NOMO-1 treated with dmso at 0.1 percent for 144 hours (cell line): Measurements from ENCODE around the gene FOXD3.

ENCODE experiments used
- DNase-seq: peaks from one replicate; lab custom pipeline; 2025; ENCODE audit not compliant: unreplicated experiment; lab: John Stamatoyannopoulos, UW

Gene FOXD3

DNA sequence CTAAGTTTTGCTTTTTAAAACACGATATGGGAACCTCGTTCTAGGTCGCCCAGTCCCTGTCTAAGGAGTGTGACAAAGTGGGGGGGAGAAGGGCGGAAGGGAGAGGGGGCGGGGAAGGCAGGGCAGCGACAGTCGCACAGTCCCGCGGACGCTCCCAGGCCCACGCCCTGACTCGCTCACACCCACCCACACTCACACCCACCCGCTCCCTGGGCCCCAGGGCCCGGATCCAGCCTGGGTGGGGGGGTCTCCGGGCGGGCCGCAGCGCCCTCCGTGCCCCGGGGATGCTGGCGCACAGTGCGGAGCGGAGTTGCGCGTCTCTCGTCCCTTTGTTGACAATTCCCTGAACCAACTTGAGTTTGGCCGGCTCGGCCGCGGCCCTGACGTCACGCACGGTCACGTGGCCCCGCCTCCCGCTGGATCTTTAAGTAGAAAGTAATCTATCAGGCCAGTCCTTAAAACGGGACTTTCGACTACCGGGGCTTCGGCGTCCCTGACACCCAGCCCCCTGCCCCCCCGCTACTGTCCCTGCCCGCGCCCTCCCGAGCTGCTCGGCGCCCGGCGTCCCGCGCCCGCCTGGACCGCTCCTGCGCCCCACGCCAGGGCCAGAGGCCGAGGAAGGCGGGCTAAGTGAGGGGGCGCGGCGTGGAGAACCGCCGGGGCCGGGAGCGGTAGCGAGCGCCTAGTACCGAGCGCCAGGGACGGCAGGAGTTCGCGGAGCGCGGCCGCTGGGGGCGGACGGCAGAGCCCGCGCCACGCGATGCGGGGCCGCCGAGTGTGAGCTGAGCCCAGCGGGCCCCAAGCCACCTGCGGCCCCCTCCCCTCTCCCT, at the start of gene FOXD3:
TSS of gene FOXD3 (plus strand) at position 454 of the 830 bp plus-strand sequence. CDS start 492 bp downstream, outside the sequence.
- DNase-seq: no peak

DNA sequence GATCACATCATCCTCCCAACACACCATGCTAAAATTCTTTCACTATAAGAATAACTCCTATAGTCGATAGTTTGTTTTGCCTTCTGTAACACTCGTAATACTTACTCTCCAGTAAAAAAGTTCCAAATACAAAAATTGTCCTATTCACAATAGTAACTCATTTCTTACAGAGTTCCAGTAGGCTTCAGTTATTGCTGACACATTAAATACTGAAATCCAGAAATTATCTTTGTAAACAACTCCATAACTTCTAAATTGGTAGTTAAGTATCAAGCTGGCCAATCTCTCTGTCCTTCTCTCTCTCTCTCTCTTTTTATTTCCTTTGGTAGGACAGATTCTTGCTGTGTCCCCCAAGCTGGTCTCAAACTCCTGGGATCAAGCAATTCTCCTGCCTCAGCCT, 49.6 kb upstream of the FOXD3 start:
- no peak for DNase-seq

DNA sequence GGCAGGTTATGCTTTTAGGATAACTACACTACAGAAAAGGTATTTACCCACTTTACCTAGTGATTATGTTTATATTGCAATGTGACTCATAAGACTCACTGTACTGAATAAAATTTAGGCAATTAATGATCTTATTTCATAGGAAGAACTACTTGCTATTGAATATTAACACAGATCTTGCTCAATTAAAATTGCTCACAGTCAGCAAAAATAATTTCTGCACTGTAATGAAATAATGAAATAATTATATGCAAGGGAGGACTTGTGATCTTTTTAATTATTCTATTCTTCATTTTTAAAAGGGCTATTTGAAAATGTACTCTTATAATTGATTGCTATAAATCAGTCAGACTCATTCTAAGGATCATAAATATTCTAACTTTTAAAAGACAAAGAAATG, 48.0 kb upstream of the FOXD3 start:
- no peak for DNase-seq

DNA sequence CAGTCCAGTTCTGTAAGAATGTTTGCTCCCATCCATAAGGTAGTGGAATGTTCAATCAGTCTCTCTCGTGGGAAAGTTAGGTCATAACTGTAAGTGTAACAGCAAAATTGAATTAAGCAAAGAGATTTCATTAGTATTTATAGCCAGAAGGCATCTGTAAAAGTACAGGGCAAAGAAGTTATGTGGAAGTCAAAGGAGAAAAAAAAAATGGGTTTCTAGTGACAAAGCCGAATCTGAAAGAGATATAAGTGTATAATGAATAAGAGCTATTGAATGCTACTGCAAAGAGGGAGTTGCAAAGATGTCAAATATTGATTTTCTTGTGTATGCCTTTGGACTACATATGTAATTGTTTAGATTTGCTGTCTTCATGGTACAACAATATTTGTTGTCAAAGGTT, 47.4 kb upstream of the FOXD3 start:
- DNase-seq: no peak

DNA sequence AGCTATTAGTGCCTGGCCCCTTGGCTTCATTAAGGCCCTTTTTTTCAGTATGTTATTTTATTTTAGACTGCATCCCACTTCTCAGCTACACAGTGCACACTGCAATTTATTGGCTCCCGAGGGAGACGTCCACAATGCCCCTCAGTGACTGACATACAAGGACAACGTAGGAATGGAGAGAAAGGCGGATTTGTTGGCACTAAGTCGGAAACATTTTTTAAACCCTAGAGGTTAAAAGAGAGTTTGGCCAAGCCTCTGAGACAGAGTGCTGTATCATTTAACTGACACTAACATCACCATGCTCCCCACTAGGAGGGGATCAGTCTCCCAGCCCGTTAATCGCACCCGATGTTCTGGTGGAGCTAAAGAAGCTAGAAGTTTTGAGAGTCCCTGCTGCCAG, 45.7 kb upstream of the FOXD3 start:
- DNase-seq: no peak

DNA sequence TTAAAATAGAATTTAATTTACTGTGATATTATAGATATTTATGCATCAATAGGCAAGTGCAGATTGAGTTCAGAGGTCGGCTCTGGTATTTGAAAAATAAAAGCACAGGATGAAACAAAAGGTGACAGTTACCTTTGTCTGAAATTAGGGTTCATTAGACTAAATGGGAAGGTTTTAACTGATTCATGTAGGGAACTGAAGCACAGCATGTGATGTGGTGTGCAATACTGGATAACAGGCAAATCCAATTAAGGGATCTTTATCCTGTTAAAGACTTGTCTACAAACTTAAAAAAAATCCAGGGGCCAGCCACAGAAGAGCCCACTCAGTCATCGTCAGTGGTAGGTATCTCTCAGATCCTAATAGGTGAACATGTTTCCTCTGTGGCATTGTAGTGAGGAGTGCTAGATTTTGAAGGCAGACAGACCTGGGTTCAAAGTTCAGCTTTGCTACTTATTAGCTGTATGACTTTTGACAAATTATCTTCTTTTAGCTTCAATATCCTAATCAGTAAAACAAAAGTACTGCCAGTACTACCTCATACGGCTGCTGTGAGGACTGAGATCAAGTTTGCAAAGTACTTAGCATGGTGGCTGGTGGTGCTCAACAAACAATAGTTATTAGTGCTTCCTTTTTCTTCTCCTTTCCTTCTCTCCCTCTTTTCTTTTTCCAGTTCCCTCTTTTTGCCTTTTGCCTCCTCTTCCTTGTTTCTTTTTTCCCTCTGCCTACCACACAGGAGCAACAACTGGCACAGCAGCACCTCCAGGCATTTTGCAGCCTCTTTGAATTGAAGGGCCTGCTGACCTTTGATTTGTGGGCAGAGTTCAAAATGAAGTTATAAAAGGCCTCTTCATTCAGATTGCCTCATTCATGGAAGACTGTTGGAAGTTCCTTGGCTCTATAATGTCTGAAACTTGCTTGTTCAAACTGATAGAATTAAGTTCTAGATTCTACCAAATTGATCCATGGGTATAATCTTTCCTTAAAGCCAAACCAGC, 44.9 kb upstream of the FOXD3 start:
- no peak for DNase-seq

DNA sequence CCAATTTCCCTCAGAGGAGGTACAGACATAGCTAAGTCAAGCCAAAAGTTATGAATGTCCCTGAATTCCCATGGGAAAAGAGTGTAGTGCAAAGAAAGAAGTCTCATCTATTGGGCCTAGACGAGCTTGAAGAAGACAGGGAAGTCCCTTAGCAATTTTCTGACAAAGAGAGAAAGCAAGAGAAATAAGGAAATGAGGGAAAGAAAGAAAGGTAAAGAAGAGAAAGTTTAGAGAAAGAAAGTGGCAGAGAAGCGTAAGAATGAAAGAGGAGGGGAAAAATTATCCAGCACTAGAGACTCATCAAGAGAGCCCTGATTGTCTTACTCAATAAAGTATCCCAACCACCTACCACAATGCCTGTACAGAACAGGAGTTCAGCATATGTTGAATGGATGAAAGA, 40.6 kb upstream of the FOXD3 start:
- no peak for DNase-seq

DNA sequence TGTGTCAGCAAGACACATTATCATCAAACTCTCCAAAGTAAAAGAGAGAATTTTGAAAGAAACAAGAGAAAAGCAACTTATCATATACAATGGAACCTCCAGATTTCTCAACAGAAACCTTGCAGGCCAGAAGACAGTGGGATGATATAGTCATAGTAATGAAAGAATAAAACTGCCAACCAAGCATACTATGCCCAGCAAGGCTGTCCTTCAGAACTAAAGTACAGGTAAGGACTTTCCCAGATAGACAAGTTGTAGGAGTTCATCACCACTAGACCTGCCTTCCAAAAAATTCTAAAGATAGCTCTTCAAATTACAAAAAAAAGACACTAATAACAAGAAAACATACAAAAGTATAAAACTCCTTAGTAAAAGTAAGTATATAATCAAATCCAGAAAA, 33.2 kb upstream of the FOXD3 start:
- no peak for DNase-seq

DNA sequence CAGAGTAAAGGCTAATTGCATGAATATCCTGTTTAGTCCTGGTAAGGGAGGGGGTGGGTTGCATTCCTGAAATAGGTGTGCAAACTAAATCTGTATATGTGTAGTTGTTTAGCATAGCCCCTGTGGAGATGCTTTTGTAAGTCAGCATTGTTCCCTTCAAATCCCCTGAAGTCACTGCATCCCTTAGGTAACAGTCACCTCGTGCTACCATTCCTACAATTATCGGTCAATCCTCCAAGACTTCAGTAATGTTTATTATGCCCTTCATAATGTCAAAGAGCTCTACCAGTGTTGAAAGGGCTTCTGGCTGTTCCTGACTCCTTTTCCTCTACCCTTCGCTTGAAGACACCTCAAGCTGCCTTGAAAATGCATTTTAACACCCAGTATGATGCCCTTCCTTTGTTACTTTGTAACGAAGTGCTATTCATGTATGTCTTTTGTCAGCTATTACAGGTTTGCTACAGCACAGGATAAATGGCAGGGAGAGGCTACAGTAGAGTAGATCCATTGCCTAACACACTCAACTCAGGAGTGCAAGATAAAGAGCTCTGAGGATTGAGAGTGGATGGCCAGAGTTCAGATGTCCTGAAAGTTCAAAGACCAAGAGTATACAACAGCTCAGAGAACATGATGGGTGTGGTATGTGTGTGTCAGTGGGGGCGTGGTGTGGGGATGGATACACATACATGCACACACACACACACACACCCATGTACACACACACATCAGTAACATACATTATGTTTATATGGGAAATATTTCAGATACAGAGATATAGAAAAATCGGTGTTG, 27.4 kb upstream of the FOXD3 start:
- DNase-seq: no peak

DNA sequence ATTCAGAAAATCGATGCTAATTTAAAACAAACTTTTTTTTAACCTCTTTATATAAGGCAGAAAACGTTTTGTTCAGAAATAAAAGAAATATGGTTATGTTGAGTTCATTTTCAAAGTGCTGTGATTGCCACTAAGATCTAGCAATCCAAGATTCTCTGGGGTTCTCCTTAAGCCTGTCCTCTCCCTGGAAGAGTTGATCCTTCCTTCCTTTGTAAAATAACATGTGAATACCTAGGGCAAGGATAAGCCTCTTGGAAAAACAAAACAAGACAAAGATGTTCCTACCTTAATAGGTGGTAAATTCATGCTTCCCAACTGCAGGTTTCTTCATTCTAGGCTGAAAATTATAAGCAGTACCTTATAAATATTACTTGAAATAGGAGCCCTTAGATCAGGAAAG, 18.0 kb upstream of the FOXD3 start:
- DNase-seq: no peak

DNA sequence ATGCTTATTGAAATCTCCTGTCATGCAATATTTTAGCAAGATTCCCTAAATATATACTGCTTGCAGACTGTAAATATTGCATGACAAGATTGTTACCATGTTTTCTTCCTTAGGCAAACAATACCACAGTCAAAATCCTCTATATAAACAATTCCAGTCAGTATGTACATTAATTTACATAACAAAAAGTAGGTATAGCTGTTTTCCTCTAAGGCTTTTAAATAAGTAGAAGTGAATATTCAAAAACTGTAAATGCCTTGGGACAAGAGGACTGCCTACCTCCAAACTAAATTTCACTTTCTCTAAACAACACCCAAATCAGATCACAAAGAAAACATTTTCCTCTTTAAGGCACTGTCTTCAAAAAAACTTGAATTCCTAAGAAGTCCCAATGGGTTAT, 17.3 kb upstream of the FOXD3 start:
- DNase-seq: no peak

DNA sequence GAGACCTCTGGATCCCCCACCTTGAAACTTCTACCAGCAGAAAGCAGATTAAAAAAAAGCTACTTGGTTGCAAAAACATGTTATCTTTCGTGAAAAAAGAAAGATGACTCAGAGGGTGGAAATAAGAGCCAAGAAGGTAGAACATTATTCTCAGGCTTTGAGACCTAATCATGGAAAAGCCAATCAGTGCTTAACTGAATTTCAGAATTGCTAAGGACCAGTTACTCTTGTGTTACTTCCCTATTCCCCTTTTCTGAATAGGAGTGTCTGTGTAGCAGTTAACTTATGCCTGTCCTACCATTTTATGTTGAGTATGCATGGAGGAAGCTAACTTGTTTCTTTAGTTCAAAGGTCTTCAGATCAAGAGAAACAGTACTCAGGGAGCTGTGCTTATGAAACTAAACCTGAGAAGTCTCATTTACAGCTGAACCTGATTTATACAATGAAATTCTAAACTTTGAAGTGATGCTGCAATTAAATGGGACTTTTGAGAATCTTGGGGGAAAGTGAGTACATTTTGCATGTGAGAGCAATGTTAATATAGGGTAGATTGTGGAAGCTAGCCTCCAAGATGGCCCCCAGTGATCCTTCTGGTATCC, 15.1 kb upstream of the FOXD3 start:
- DNase-seq: no peak

DNA sequence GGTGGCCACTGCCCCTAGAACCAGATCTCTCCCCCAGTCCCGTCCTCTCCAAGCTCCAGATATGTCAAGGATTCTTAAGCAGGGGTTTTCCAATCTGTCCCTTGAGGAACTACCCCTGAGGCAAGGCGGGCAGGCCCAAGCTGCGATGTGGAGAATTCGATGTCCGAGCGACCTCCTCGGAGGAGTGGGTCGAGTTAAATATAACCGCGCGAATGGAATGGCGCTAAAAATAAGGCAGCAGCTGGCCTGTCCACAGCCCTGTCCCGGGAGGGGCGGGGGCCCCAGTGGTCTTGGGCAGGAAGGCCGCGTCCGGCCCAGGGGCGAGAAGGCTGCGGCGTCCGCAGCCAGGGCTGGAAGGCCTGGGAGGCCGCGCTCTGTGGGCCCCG, 5.8 kb upstream of the FOXD3 start:
- DNase-seq: no peak

DNA sequence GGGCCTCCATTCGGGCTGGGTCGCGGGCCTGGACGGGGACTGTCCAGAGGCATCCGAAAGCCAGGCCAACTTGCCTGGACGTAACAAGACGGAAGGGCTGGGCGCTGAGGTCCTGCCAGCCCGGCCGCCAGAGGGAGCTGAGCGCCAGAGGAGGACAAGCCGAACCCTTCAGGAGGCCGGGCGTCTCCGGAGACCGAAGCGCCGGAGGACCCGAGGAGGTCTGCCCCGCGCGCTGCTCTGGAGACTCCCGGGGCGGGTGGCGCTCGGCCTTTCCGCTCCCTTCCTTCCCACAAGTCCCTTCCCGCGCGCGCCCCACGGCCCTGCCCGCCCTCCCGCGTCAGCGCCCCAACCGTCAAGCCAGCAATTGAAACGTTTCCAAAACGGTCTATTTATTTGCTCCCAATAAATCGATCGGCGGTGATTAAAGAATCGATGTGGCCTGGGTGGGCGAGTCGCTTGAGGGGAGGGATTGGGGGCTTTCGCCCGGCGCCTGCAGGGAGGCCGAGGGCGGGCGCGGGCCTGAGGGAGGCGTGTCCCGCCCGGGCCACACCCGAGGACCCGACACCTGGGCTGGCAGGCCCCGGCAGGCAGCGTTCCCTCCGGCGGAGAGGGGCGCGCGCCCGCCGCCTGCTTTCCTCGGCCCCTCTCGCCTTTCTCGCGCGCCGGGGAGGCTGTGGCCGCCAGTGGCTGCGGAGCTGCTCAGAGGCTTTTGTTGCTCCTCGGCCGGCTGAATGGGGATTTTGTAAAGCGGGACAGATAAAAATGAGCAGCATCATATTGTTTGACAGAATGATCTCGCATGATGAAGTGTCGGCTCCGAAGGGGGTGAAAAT, 5.2 kb upstream of the FOXD3 start:
- DNase-seq: peak; percentile 49

DNA sequence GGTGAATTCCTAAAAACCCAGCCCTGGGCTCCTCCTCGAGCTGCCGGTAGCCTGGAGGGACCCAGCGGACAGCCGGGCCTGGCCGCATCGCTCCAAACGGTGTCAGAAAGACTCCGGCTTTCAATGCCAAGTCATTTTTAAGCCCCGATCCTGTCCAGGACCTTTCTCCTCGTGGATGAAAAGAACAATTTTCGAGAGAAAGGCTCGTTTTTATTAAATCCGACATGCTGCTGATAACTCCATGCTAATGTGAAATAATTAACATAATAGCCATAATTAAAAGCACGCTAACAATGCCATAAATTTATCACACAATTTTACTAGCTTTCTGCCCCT, 4.6 kb upstream of the FOXD3 start:
- DNase-seq: no peak

DNA sequence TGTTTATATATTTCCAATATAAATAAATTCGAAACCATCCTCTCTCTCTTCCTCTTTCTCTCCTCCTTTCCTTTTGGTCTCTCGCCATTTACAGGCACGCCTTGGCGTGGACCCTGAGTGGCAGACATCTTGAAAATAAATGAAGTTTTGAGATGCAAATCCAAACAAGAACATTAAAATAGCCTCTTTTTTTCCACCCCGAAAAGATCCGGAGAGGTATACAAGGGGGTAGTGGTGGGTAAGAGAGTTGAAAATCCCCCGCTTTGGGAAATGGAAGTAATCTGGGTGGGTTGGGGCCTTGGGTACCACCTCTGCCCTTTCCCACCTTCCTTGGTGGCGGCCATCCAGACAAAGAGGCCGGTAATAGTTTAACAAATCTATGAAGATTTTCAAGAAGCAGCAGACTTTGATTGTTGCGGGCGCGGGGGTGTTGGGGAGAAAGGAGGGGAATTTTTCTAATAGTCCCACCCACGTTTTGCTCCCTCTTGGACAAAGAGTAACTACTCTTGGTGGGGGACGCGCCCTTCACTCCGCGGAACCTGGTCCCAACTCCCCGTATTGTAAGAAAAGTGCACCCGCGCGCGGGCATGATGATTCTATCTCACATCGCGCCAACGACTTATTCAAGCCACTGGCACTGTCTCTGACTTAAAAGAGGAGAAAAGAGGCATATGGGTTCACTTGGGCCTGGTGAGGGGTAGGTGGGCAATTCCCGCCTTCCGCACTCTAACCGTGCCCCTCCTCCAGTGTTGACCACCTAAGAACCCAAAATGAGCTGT, 4.0 kb upstream of the FOXD3 start:
- DNase-seq: no peak

DNA sequence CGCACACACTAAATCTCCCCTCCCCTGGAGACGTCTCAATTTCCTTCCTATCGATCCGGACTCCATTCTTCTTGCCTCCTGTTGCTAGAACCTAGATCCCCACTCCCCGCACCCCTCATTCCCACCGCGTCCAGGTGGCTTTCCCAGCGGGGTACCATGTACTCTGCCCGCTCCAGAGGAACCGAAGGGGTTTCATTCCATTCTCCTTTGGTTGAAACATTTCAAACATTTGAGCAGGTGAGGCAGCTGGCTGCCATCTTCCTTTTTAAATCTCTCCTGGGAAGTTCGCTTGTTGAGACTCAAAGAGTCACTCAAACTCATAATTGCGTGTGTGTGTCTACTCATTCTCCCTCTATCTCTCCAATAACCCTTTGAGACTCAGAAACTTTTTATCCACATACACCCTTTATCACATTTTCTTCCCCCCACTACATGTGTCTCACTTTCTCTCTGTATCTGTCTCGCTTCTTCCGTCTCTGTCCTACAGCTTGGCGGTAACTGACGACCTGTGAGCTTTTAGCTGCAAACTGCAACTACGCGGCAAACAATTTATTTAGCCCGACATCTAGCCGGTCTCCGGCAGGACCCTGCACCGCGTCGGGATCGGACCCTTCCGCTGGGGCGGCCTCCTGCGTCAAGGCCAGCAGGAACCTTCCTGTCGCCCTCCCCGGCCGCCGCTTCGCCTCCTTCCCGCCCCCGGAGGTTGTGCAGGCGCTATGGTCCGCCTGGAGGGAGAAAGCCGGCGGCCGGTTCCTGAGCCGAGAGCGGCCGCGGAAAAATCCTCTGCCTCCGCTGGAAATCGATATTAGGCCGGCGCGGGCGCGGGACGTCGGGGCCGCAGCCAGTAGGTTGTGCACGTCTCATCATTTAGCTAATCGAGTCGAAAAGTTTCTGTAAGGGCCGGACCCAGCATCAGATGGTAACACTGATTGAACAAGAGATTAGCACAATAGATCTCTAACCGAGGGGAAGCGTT, 3.0 kb upstream of the FOXD3 start:
- DNase-seq: no peak
